GM12878 (cell line): Measurements from ENCODE around the gene TBCD. TPM values are rescaled to one million over a fixed set of nuclear protein-coding genes. Genes with fewer than 3 reads are reported as not detected.

Experiments used
- ATAC-seq: fragments of 200-7000 bp; cut with Tn5 transposase; 3 replicates; pipeline ENCODE4 v1.9.1; 2020; ENCODE audit warnings: mild to moderate bottlenecking, moderate library complexity
- BruUV-seq: library from RNA; stranded (reverse); fragments of 400-500 nt; replicated peaks from 2 replicates; lab custom pipeline; 2021; lab: Mats Ljungman, UMichigan
- CTCF ChIA-PET: fragments of 300-600 bp; sonication (Branson Sonifier 250); formaldehyde crosslinking; extraction: SDS; loops from one replicate; lab custom pipeline; 2021; ENCODE audit warnings: inconsistent platforms; lab: Yijun Ruan, JAX
- POLR2A ChIA-PET: fragments of 350-600 bp; formaldehyde crosslinking; extraction: SDS; loops from one replicate; lab custom pipeline; 2021; ENCODE audit warnings: inconsistent platforms; lab: Charles Lee
- RAD21 ChIA-PET: fragments of 300-600 bp; sonication (Branson Sonifier 250); formaldehyde crosslinking; loops from one replicate; lab custom pipeline; 2023; ENCODE audit warnings: antibody characterized with exemption; ENCODE audit not compliant: unreplicated experiment; lab: Charles Lee
- SMC1A ChIA-PET: fragments of 300-600 bp; sonication (Branson Sonifier 250); formaldehyde crosslinking; loops from one replicate; lab custom pipeline; 2023; ENCODE audit not compliant: unreplicated experiment, uncharacterized antibody; lab: Charles Lee
- DNase-seq: peaks from one replicate; pipeline ENCODE4 v3.0.0-alpha.2; 2011; ENCODE audit warnings: low read depth, low spot score
- FAIRE-seq: peaks from 3 replicates; lab custom pipeline; 2011; peaks lifted over from hg19 to GRCh38; lab: Jason Lieb, UNC
- H2AFZ ChIP-seq: 2 replicates; pipeline ENCODE4 v1.6.0; 2011; ENCODE audit warnings: low read depth, low read length, control low read depth; ENCODE audit not compliant: control insufficient read depth
- H3K27ac ChIP-seq: 2 replicates; pipeline ENCODE4 v1.5.1; 2011; ENCODE audit warnings: control low read depth; ENCODE audit not compliant: control insufficient read depth, insufficient read depth
- H3K27me3 ChIP-seq, 2 experiments: replicated peaks in 1 of 2; 2 replicates each; pipeline versions ENCODE4 v1.6.0 to v1.6.1; 2011; ENCODE audit warnings: low read length in 1 of 2; ENCODE audit not compliant: control insufficient read depth in 2 of 2, insufficient read depth in 2 of 2
- H3K36me3 ChIP-seq, 2 experiments: 2 replicates each; pipeline ENCODE4 v1.5.1; 2011; ENCODE audit warnings: low read length in 1 of 2; ENCODE audit not compliant: control insufficient read depth in 2 of 2, insufficient read depth in 2 of 2
- H3K4me1 ChIP-seq: 2 replicates; pipeline ENCODE4 v1.6.1; 2011; ENCODE audit warnings: mild to moderate bottlenecking, low read length, moderate library complexity, mixed read lengths; ENCODE audit not compliant: control insufficient read depth, insufficient read depth
- H3K4me2 ChIP-seq: 2 replicates; pipeline ENCODE4 v1.6.0; 2011; ENCODE audit warnings: control low read depth; ENCODE audit not compliant: control insufficient read depth, insufficient read depth
- H3K4me3 ChIP-seq: fragments of 200-600 bp; sonication (generic); 2 replicates; pipeline ENCODE4 v1.5.1; 2016
- H3K79me2 ChIP-seq: 2 replicates; pipeline ENCODE4 v1.6.0; 2011; ENCODE audit warnings: low read length; ENCODE audit not compliant: control insufficient read depth, insufficient read depth
- H3K9ac ChIP-seq: 2 replicates; pipeline ENCODE4 v1.8.0; 2011; ENCODE audit warnings: low read length, control low read depth, mixed read lengths; ENCODE audit not compliant: control insufficient read depth, insufficient read depth
- H3K9me3 ChIP-seq: replicated peaks from 3 replicates; pipeline ENCODE4 v1.5.1; 2011; ENCODE audit warnings: mild to moderate bottlenecking, low read length; ENCODE audit not compliant: control insufficient read depth, insufficient read depth
- H4K20me1 ChIP-seq: 2 replicates; pipeline ENCODE4 v1.6.0; 2011; ENCODE audit not compliant: control insufficient read depth, insufficient read depth
- FOXK2 ChIP-seq: fragments of 450-650 bp; IDR thresholded peaks from 2 replicates; pipeline ENCODE4 v1.6.1; 2017; ENCODE audit warnings: mild to moderate bottlenecking, moderate library complexity
- JUNB ChIP-seq: IDR thresholded peaks from 2 replicates; pipeline ENCODE4 v1.6.1; 2016; ENCODE audit warnings: antibody characterized with exemption, mild to moderate bottlenecking
- LARP7 ChIP-seq: fragments of 450-650 bp; IDR thresholded peaks from 2 replicates; pipeline ENCODE4 v1.6.1; 2017; ENCODE audit warnings: mild to moderate bottlenecking
- NFXL1 ChIP-seq: fragments of 450-650 bp; IDR thresholded peaks from 2 replicates; pipeline ENCODE4 v1.6.1; 2017; ENCODE audit warnings: antibody characterized with exemption, mild to moderate bottlenecking, borderline replicate concordance
- POLR2AphosphoS5 ChIP-seq: IDR thresholded peaks from 2 replicates; pipeline ENCODE4 v1.6.1; 2011; ENCODE audit warnings: mild to moderate bottlenecking, low read length, inconsistent platforms
- WRNIP1 ChIP-seq: IDR thresholded peaks from 2 replicates; pipeline ENCODE4 v1.6.1; 2011; ENCODE audit warnings: low read depth, low read length, improper control_type of control experiment, borderline replicate concordance
- WGBS: methylation state at CpG from one replicate; pipeline ENCODE4 v1.1.6; 2016; ENCODE audit warnings: low lambda C conversion rate; ENCODE audit not compliant: insufficient replicate concordance, insufficient coverage; ENCODE audit errors: missing lambda C conversion rate; 5-methylcytosine and 5-hydroxymethylcytosine counted together
- in situ Hi-C: fragments of 300-500 bp; cut with MboI; formaldehyde crosslinking; loops from 9 replicates; pipeline ENCODE4 v1.14.3; 2018; ENCODE audit warnings: mixed read lengths
- intact Hi-C: fragments of 100-400 bp; cut with micrococcal nuclease; formaldehyde crosslinking; loops from one replicate; pipeline ENCODE4 v1.14.2; 2022; ENCODE audit not compliant: unreplicated experiment
- polyA plus RNA-seq, 11 experiments: library from polyadenylated mRNA; depleted of rRNA in 4 of 11; unstranded in 6 of 11; stranded (reverse) in 5 of 11; fragments of >200 nt; fragmentation: Nextera tagmentation in 4 of 11; fragmentation: Illumina TruSeq in 1 of 11; extraction: Ambion mirVana in 4 of 11; extraction: Trizol in 1 of 11; gene quantifications; 1 replicate in 1 of 11; 2 replicates in 10 of 11; pipeline versions ENCODE4 v1.2.1 to v1.2.3, GENCODE V29; 2011 to 2016; ENCODE audit warnings: inconsistent platforms in 2 of 11, missing spikeins in 2 of 11, low read depth in 1 of 11
- total RNA-seq, 4 experiments: library from RNA; depleted of rRNA in 3 of 4; stranded (reverse); fragments of >200 nt in 3 of 4; fragmentation: Illumina TruSeq in 1 of 4; extraction: Trizol in 1 of 4; gene quantifications; 2 replicates each; pipeline versions ENCODE4 v1.2.1 to v1.2.3, GENCODE V29; 2013 to 2021
- TF ChIP-seq, protein P1 (sequence below): IDR thresholded peaks from 2 replicates; pipeline ENCODE4 v1.6.1; 2012; ENCODE audit warnings: low read depth, low read length, improper control_type of control experiment
- TF ChIP-seq, protein P2 (sequence below), 3 experiments: IDR thresholded peaks in 2 of 3; conservative IDR thresholded peaks in 1 of 3; 2 replicates each; pipeline ENCODE4 v1.5.1; 2011; ENCODE audit warnings: low read depth in 3 of 3, low read length in 3 of 3, mild to moderate bottlenecking in 3 of 3, control low read depth in 2 of 3, moderate library complexity in 2 of 3, inconsistent platforms in 1 of 3, mixed read lengths in 1 of 3; ENCODE audit not compliant: control insufficient read depth in 2 of 3, insufficient read depth in 1 of 3; ENCODE audit errors: extremely low read depth in 1 of 3

TBCD gene
- total and polyA plus RNA-seq, 10 of the 15 experiments (the other 5 are each of a cell fraction or from before 2014, with no cell fraction given), result 10.3 to 114 (median 52.4) TPM

- BruUV-seq, result no TSS peak
- in situ Hi-C loops (loop anchor here (5.0 kb wide), 1 partner anchor 145 kb away; no protein-coding TSS in a partner anchor), intact Hi-C loops (no loop called here)
- no peaks in the 10 kb centered on the region for H3K9me3 ChIP-seq
- FAIRE-seq (no peak), DNase-seq (no peak), ATAC-seq (no peak)
- H3K27me3 ChIP-seq, result no peaks in the 10 kb centered on the region
- peaks cover under 1 to 48% of the 10 kb centered on the region in 2 experiments; a peak in 3 of 4 replicates for H3K36me3 ChIP-seq
- TF ChIP-seq FOXK2 (no peak), WRNIP1 (no peak), JUNB (no peak), POLR2AphosphoS5 (no peak), LARP7 (no peak), NFXL1 (no peak)
- TF ChIP-seq, protein P1, sequence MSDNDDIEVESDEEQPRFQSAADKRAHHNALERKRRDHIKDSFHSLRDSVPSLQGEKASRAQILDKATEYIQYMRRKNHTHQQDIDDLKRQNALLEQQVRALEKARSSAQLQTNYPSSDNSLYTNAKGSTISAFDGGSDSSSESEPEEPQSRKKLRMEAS, result no peak
- TF ChIP-seq, protein P2, sequence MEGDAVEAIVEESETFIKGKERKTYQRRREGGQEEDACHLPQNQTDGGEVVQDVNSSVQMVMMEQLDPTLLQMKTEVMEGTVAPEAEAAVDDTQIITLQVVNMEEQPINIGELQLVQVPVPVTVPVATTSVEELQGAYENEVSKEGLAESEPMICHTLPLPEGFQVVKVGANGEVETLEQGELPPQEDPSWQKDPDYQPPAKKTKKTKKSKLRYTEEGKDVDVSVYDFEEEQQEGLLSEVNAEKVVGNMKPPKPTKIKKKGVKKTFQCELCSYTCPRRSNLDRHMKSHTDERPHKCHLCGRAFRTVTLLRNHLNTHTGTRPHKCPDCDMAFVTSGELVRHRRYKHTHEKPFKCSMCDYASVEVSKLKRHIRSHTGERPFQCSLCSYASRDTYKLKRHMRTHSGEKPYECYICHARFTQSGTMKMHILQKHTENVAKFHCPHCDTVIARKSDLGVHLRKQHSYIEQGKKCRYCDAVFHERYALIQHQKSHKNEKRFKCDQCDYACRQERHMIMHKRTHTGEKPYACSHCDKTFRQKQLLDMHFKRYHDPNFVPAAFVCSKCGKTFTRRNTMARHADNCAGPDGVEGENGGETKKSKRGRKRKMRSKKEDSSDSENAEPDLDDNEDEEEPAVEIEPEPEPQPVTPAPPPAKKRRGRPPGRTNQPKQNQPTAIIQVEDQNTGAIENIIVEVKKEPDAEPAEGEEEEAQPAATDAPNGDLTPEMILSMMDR (IDR thresholded peaks at IDR 0.05 in 2 of 3, conservative IDR thresholded peaks at IDR 0.05 in 1 of 3; ENCODE audit: control insufficient read depth in 2 of 3, extremely low read depth in 1 of 3, insufficient read depth in 1 of 3, low read depth in 3 of 3, low read length in 3 of 3), result no peak
- RAD21 ChIA-PET, result no interaction called here
- no peak overlapping the region for H2AFZ ChIP-seq
- H3K27ac ChIP-seq, result no peak overlapping the region
- CTCF ChIA-PET, result interaction anchor here (0.8 kb wide), 1 partner anchor 117 kb away, joined by 3 read pairs; no protein-coding TSS in a partner anchor
- POLR2A ChIA-PET, result no interaction called here
- no peaks in the 10 kb centered on the region for H3K79me2 ChIP-seq
- SMC1A ChIA-PET, result no interaction called here
- no peaks in the 10 kb centered on the region for H3K4me1 ChIP-seq
- no peak overlapping the region for H3K4me2 ChIP-seq
- 97% methylated on average over 16 of the region's 17 CpGs for WGBS
- H3K9ac ChIP-seq, result no peak overlapping the region
- no peak overlapping the region for H3K4me3 ChIP-seq
- H4K20me1 ChIP-seq, result no peaks in the 10 kb centered on the region
Observed at GRCh38 chr17:82927311-82927660, 175.4 kb downstream of the TBCD start.
